Left colon (tissue), 2 donors: Measurements from ENCODE around the gene POMC. TPM values are rescaled to one million over a fixed set of nuclear protein-coding genes. Genes with fewer than 3 reads are reported as not detected.
"Not testable (repeated sequence)": the region's sequence is repeated elsewhere in the genome, so short reads cannot be mapped to it uniquely, and the experiment has no call there.

Experiments
- ATAC-seq: fragments of 200-7000 bp; cut with Tn5 transposase; one replicate; pipeline ENCODE4 v1.9.1; 2020; ENCODE audit warnings: mild to moderate bottlenecking, moderate library complexity
- DNase-seq, 2 donors: peaks; one replicate each; pipeline ENCODE4 v3.0.0-alpha.2; 2020
- intact Hi-C, 2 donors: fragments of 100-400 bp; cut with DNase I in 1 of 2; cut with micrococcal nuclease in 1 of 2; formaldehyde crosslinking; loops; one replicate each; pipeline versions ENCODE4 v1.11.2 to v1.14.0; 2022; cut with DNase I, micrococcal nuclease
- total RNA-seq, 2 donors: library from RNA; stranded (reverse); fragmentation: NEBNext Ultra II Directional; extraction: Animal tissue kit (Norgen Biotek cat#: 25700); gene quantifications; one replicate each; pipeline ENCODE4 v1.2.1, GENCODE V29; 2021
- donor health status: DM: no; HTN: no; CAD: no.
- donor health status: DM: yes; HTN: yes; CAD: no.

Gene POMC
- total RNA-seq, 2 donors from 2014 or later = 0.31 to 0.59 TPM

- DNase-seq (no peak), ATAC-seq (no peak)
- intact Hi-C loops = no loop called here
Measured at GRCh38 chr2:25184254-25184653, 15.9 kb upstream of the POMC start.

- no peak for DNase-seq
Measured at GRCh38 chr2:25178976-25179375, 10.6 kb upstream of the POMC start.

GRCh38 chr2:25177211-25177611 is 8.8 kb upstream of the POMC start:
- ATAC-seq (no peak), DNase-seq (no peak)
- intact Hi-C loops = no loop called here

More at GRCh38 chr2:25178976-25179375, 10.6 kb upstream of the POMC start:
- no peak for ATAC-seq
- intact Hi-C loops = no loop called here

GRCh38 chr2:25176541-25177181 is 8.3 kb upstream of the POMC start:
- ATAC-seq (no peak), DNase-seq (no peak)
- intact Hi-C loops = no loop called here

GRCh38 chr2:25176138-25176537 is 7.8 kb upstream of the POMC start:
- no peak for ATAC-seq
- no peak for DNase-seq
- intact Hi-C loops = no loop called here

- no peak for ATAC-seq
- intact Hi-C loops = no loop called here
- DNase-seq = no peak
Measured at GRCh38 chr2:25174192-25174861, 5.9 kb upstream of the POMC start.

- no peak for ATAC-seq
- no peak for DNase-seq
- intact Hi-C loops = no loop called here
Measured at GRCh38 chr2:25173719-25174118, 5.3 kb upstream of the POMC start.

GRCh38 chr2:25170888-25171287 is 2.5 kb upstream of the POMC start:
- ATAC-seq = no peak
- no peak for DNase-seq
- intact Hi-C loops = no loop called here

GRCh38 chr2:25169073-25169470 is 692 bp upstream of the POMC start:
- DNase-seq = no peak
- intact Hi-C loops = no loop called here
- ATAC-seq = no peak

GRCh38 chr2:25165992-25166875 is 2.1 kb downstream of the POMC start:
- intact Hi-C loops = no loop called here
- peak; percentile 95 for ATAC-seq
- DNase-seq = peak; percentile 54 to 69

- intact Hi-C loops = no loop called here
- no peak for ATAC-seq
Measured at GRCh38 chr2:25164561-25164960, 3.8 kb downstream of the POMC start.

GRCh38 chr2:25162061-25162460 is 6.3 kb downstream of the POMC start:
- intact Hi-C loops, ATAC-seq, DNase-seq: not testable (repeated sequence)

More at GRCh38 chr2:25164561-25164960, 3.8 kb downstream of the POMC start:
- DNase-seq = no peak

- no peak for ATAC-seq
- DNase-seq = peak; percentile 52 to 53
- intact Hi-C loops = no loop called here
Measured at GRCh38 chr2:25161055-25161781, 7.2 kb downstream of the POMC start.

GRCh38 chr2:25160376-25160775 is 8.0 kb downstream of the POMC start:
- intact Hi-C loops = no loop called here

GRCh38 chr2:25159949-25160348 is 8.4 kb downstream of the POMC start:
- intact Hi-C loops = no loop called here

More at GRCh38 chr2:25160376-25160775, 8.0 kb downstream of the POMC start:
- DNase-seq = no peak
- no peak for ATAC-seq

GRCh38 chr2:25158096-25158852 is 10.1 kb downstream of the POMC start:
- intact Hi-C loops = no loop called here
- ATAC-seq (no peak), DNase-seq (no peak)

More at GRCh38 chr2:25159949-25160348, 8.4 kb downstream of the POMC start:
- DNase-seq (no peak), ATAC-seq (no peak)

- ATAC-seq (no peak), DNase-seq (no peak)
- intact Hi-C loops = no loop called here
Measured at GRCh38 chr2:25155401-25155800, 13.0 kb downstream of the POMC start.

GRCh38 chr2:25151718-25152117 is 16.7 kb downstream of the POMC start:
- DNase-seq (no peak), ATAC-seq (no peak)
- intact Hi-C loops = no loop called here
